Measurements from ENCODE around the gene RAB11FIP3. TPM values are rescaled to one million over a fixed set of nuclear protein-coding genes. Genes with fewer than 3 reads are reported as not detected.
A peak's percentile ranks its signal among the peaks of the same experiment; 100 is the strongest.

RAB11FIP3 gene
- total and polyA plus RNA-seq, 2 of the 13 experiments (the other 11 are each of a cell fraction or from before 2014, with no cell fraction given), result 34.3 to 57.6 TPM

DNA sequence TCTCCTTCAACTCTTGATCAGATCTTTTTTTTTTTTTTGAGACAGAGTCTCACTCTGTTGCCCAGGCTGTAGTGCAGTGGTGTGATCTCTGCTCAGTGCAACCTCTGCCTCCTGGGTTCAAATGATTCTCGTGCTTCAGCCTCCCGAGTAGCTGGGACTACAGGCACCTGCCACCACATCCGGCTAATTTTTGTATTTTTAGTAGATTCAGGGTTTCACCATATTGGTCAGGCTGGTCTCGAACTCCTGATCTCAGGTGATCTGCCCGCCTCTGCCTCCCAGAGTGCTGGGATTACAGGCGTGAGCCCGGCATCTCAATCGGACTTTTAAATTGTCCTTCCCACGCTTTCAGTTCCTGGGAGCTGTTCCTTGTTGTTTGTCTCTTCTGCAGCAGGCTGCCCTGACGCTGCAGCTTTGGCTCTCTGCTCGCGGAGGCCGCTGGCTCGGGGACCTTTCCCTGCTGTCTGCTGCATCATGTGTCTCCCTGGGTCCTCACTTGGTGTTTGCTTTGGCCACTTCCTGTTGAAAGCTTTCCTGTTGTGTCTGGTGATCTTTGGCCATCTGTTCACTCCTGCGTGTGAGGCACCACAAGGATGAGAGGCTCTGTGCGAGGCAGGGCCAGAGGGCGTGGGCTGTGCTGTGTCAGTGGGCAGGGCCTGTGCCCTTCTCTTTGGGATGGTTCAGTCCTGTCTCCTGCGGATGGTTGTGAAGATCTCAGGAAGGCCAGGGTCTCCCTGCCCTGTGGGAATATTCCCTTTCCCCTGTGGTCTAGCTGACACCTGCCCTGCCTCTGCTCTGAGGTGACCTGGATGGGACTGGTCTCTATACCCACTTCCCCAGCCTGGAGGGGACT, 83.7 kb downstream of the RAB11FIP3 start (continued):
- TF ChIP-seq, protein P1, sequence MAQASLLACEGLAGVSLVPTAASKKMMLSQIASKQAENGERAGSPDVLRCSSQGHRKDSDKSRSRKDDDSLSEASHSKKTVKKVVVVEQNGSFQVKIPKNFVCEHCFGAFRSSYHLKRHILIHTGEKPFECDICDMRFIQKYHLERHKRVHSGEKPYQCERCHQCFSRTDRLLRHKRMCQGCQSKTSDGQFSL (CRISPR knock-in tag; IDR thresholded peaks at IDR 0.05), result no peak; the same call in 1 of the 2 replicates
- peak; percentile 94 for TF ChIP-seq ZKSCAN8 (CRISPR knock-in tag; IDR thresholded peaks at IDR 0.05; ENCODE audit: borderline replicate concordance)
- TF ChIP-seq ZNF432 (CRISPR knock-in tag; IDR thresholded peaks at IDR 0.05; ENCODE audit: borderline replicate concordance), result no peak
- TF ChIP-seq ZFP41 (CRISPR knock-in tag; IDR thresholded peaks at IDR 0.05; ENCODE audit: borderline replicate concordance), result 0 out of 2 replicates have a peak, but pooled peaks have one; percentile 14
- no peak for TF ChIP-seq ZNF234 (CRISPR knock-in tag; conservative IDR thresholded peaks at IDR 0.05)
- TF ChIP-seq, protein P2, sequence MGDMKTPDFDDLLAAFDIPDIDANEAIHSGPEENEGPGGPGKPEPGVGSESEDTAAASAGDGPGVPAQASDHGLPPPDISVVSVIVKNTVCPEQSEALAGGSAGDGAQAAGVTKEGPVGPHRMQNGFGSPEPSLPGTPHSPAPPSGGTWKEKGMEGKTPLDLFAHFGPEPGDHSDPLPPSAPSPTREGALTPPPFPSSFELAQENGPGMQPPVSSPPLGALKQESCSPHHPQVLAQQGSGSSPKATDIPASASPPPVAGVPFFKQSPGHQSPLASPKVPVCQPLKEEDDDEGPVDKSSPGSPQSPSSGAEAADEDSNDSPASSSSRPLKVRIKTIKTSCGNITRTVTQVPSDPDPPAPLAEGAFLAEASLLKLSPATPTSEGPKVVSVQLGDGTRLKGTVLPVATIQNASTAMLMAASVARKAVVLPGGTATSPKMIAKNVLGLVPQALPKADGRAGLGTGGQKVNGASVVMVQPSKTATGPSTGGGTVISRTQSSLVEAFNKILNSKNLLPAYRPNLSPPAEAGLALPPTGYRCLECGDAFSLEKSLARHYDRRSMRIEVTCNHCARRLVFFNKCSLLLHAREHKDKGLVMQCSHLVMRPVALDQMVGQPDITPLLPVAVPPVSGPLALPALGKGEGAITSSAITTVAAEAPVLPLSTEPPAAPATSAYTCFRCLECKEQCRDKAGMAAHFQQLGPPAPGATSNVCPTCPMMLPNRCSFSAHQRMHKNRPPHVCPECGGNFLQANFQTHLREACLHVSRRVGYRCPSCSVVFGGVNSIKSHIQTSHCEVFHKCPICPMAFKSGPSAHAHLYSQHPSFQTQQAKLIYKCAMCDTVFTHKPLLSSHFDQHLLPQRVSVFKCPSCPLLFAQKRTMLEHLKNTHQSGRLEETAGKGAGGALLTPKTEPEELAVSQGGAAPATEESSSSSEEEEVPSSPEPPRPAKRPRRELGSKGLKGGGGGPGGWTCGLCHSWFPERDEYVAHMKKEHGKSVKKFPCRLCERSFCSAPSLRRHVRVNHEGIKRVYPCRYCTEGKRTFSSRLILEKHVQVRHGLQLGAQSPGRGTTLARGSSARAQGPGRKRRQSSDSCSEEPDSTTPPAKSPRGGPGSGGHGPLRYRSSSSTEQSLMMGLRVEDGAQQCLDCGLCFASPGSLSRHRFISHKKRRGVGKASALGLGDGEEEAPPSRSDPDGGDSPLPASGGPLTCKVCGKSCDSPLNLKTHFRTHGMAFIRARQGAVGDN (CRISPR knock-in tag; IDR thresholded peaks at IDR 0.05), result peak; percentile 100
- TF ChIP-seq ATF1 (CRISPR knock-in tag; IDR thresholded peaks at IDR 0.05), result no peak
- TF ChIP-seq CERS6 (CRISPR knock-in tag; IDR thresholded peaks at IDR 0.05), result no peak
- TF ChIP-seq PHF20 (CRISPR knock-in tag; IDR thresholded peaks at IDR 0.05), result peak; percentile 55
- no peak for TF ChIP-seq GTF2F1 (IDR thresholded peaks at IDR 0.05; ENCODE audit: low read length)
- TF ChIP-seq ZNF709 (CRISPR knock-in tag; IDR thresholded peaks at IDR 0.05), result peak; percentile 51; the same call in 1 of the 2 replicates
- no peak; the same call in 1 of the 2 replicates for TF ChIP-seq KMT2B (CRISPR knock-in tag; IDR thresholded peaks at IDR 0.05)
- TF ChIP-seq ZNF7 (CRISPR knock-in tag; IDR thresholded peaks at IDR 0.05), result peak; percentile 82
- no peak for TF ChIP-seq FOXM1 (CRISPR knock-in tag; IDR thresholded peaks at IDR 0.05)
- TF ChIP-seq, protein P3, sequence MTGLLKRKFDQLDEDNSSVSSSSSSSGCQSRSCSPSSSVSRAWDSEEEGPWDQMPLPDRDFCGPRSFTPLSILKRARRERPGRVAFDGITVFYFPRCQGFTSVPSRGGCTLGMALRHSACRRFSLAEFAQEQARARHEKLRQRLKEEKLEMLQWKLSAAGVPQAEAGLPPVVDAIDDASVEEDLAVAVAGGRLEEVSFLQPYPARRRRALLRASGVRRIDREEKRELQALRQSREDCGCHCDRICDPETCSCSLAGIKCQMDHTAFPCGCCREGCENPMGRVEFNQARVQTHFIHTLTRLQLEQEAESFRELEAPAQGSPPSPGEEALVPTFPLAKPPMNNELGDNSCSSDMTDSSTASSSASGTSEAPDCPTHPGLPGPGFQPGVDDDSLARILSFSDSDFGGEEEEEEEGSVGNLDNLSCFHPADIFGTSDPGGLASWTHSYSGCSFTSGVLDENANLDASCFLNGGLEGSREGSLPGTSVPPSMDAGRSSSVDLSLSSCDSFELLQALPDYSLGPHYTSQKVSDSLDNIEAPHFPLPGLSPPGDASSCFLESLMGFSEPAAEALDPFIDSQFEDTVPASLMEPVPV (CRISPR knock-in tag; IDR thresholded peaks at IDR 0.05), result 0 out of 2 replicates have a peak, but pooled peaks have one; percentile 63
- peak; percentile 63; the same call in 1 of the 2 replicates for TF ChIP-seq ZNF441 (CRISPR knock-in tag; IDR thresholded peaks at IDR 0.05; ENCODE audit: borderline replicate concordance)
- TF ChIP-seq ZNF792 (CRISPR knock-in tag; IDR thresholded peaks at IDR 0.05), result peak; percentile 94
